Heart left ventricle (tissue), 16 donors: Measurements from ENCODE around the gene GSPT1. TPM values are rescaled to one million over a fixed set of nuclear protein-coding genes. Genes with fewer than 3 reads are reported as not detected.

Source experiments
- ATAC-seq, 4 donors: fragments of 200-7000 bp; cut with Tn5 transposase; one replicate each; pipeline ENCODE4 v1.9.1; 2020 to 2022; ENCODE audit warnings: moderate library complexity in 4 of 4, mild to moderate bottlenecking in 3 of 4, moderate number of reproducible peaks in 1 of 4
- DNase-seq, 5 donors: peaks; one replicate each; pipeline ENCODE4 v3.0.0-alpha.2; 2020
- H3K27ac ChIP-seq, 12 donors: fragments of 200-600 bp; sonication (generic) in 4 of 12; one replicate each; pipeline versions ENCODE4 v1.5.0 to v1.8.0; 2016 to 2022; ENCODE audit warnings: mild to moderate bottlenecking in 2 of 12
- H3K27me3 ChIP-seq, 9 donors: fragments of 200-600 bp; sonication (generic) in 2 of 9; one replicate each; pipeline versions ENCODE4 v1.5.1 to v1.8.0; 2016 to 2022; ENCODE audit warnings: mild to moderate bottlenecking in 3 of 9
- H3K36me3 ChIP-seq, 9 donors: fragments of 200-600 bp; sonication (generic) in 2 of 9; one replicate each; pipeline versions ENCODE4 v1.5.0 to v1.8.0; 2018 to 2022; ENCODE audit warnings: mild to moderate bottlenecking in 2 of 9
- H3K4me1 ChIP-seq, 12 donors: fragments of 200-600 bp; sonication (generic) in 4 of 12; one replicate each; pipeline versions ENCODE4 v1.5.0 to v1.8.0; 2016 to 2022; ENCODE audit warnings: mild to moderate bottlenecking in 3 of 12
- H3K4me3 ChIP-seq, 12 donors: fragments of 200-600 bp; sonication (generic) in 4 of 12; one replicate each; pipeline versions ENCODE4 v1.5.0 to v1.8.0; 2017 to 2022; ENCODE audit warnings: mild to moderate bottlenecking in 9 of 12, moderate library complexity in 4 of 12
- H3K9me3 ChIP-seq, 12 donors: fragments of 200-600 bp; sonication (generic) in 4 of 12; one replicate each; pipeline versions ENCODE4 v1.5.0 to v1.8.0; 2016 to 2022; ENCODE audit warnings: mild to moderate bottlenecking in 1 of 12
- CTCF ChIP-seq, 12 donors: fragments of 200-600 bp; sonication (generic) in 4 of 12; IDR thresholded peaks; one replicate each; pipeline versions ENCODE4 v1.5.0 to v1.8.0; 2018 to 2022; ENCODE audit warnings: antibody characterized with exemption in 12 of 12, mild to moderate bottlenecking in 5 of 12
- POLR2A ChIP-seq, 2 donors: fragments of 450-650 bp; IDR thresholded peaks; one replicate each; pipeline ENCODE4 v1.6.1; 2017; ENCODE audit warnings: antibody characterized with exemption in 2 of 2, mild to moderate bottlenecking in 2 of 2, moderate library complexity in 2 of 2
- WGBS, 4 donors: extraction: QIAGEN DNeasy Blood & Tissue Kit in 2 of 4; methylation state at CpG; one replicate each; pipeline versions ENCODE4 v1.1.5 to v1.1.7; 2013 to 2018; 5-methylcytosine and 5-hydroxymethylcytosine counted together
- intact Hi-C, 10 donors: fragments of 100-400 bp; cut with DNase I; formaldehyde crosslinking; loops; one replicate each; pipeline versions ENCODE4 v1.11.1 to v1.14.2; 2022
- polyA plus RNA-seq, 2 donors: library from polyadenylated mRNA; stranded (reverse); fragments of 200-250 nt; gene quantifications; one replicate each; pipeline ENCODE4 v1.2.3, GENCODE V29; 2013
- total RNA-seq, 9 donors: library from RNA; depleted of rRNA in 2 of 9; stranded (reverse); fragments of >200 nt in 2 of 9; fragmentation: NEBNext Ultra II Directional in 3 of 9; extraction: Animal tissue kit (Norgen Biotek cat#: 25700) in 3 of 9; gene quantifications; one replicate each; pipeline versions ENCODE4 v1.1.0 to v1.2.4, GENCODE V29; 2016 to 2023
- donor health status: ischemic (EF 13 %, LVEDD 7.1; RV severe dilation, severe dysfunction).
- donor health status: healthy with polysubstance abuse.
- donor health status: DM: no; HTN: yes; CAD: no.
- donor health status: DM: no; HTN: no; CAD: no.
- donor health status: ischemic (EF 25% LVEDD 6.9; RV normal size, moderate dysfunction).
- donor health status: ischemic (EF 25% LVEDD 5.7; RV mildly dilated, moderate dysfunction).
- donor health status: healthy.
- donor health status: DM: yes; HTN: yes; CAD: no.
- donor health status: ischemic (EF 35%, LVEDD 5.7; RV mildly dilated, moderate dysfunction).
- donor health status: nonischemic (EF 11% LVEDD 7.7; RV severe dilation, severe dysfunction).
- donor health status: DM: yes; HTN: yes; CAD: no.
- donor health status: PGD.
- donor health status: ischemic (EF 29% LVEDD 5.4; RV normal size, mild dysfunction).
- donor health status: nonischemic (EF 23%, LVEDD 6.1; RV moderate dilation, normal function).

Gene GSPT1
- total and polyA plus RNA-seq, 11 donors: 16.3 to 131 (median 91.1) TPM

GRCh38 chr16:11862489-11862888, 53.3 kb downstream of the GSPT1 start:
- no peaks in the 10 kb centered on the region for H3K9me3 ChIP-seq

GRCh38 chr16:11857161-11857560, 58.6 kb downstream of the GSPT1 start:
- H3K4me3 ChIP-seq: no peak overlapping the region
- WGBS, 4 donors: 69 to 96% (median 95%) methylated on average over 4 of the region's 4 CpGs
- no peaks in the 10 kb centered on the region for H3K27me3 ChIP-seq
- no peak for DNase-seq
- peaks cover 2 to 26% (median 14%) of the 10 kb centered on the region in 12 donors for H3K4me1 ChIP-seq
- TF ChIP-seq CTCF (IDR thresholded peaks at IDR 0.05): no peak
- TF ChIP-seq POLR2A (IDR thresholded peaks at IDR 0.05): no peak
- H3K36me3 ChIP-seq: peaks cover 0 to 9% (median 0%) of the 10 kb centered on the region in 9 donors
- intact Hi-C loops: loop anchor here in 3 of 10 donors (10.0 kb wide), 3 partner anchors 58 to 208 kb away; partner anchors contain the start of genes GSPT1 (in 1 of the 3) and TXNDC11 (in 1 of the 3)
- no peaks in the 10 kb centered on the region for H3K9me3 ChIP-seq
- ATAC-seq: no peak
- no peak overlapping the region for H3K27ac ChIP-seq

More at GRCh38 chr16:11862489-11862888, 53.3 kb downstream of the GSPT1 start:
- Histone ChIP-seq H3K27me3 (no peaks in the 10 kb centered on the region), H3K27ac (no peak overlapping the region), H3K4me3 (no peak overlapping the region), H3K4me1 (peaks cover 0 to 23% (median 5%) of the 10 kb centered on the region in 12 donors), H3K36me3 (peaks cover 0 to 9% (median 0%) of the 10 kb centered on the region in 9 donors)
- WGBS, 4 donors: 88 to 95% (median 90%) methylated on average over 2 of the region's 2 CpGs
- intact Hi-C loops: loop anchor here in 1 of 10 donors (10.0 kb wide), 1 partner anchor 202 kb away; no protein-coding TSS in a partner anchor
- TF ChIP-seq CTCF (IDR thresholded peaks at IDR 0.05): no peak
- TF ChIP-seq POLR2A (IDR thresholded peaks at IDR 0.05): no peak
- no peak for DNase-seq
- no peak for ATAC-seq

GRCh38 chr16:11852092-11852809, 63.5 kb downstream of the GSPT1 start:
- peaks cover 0 to 35% (median 23%) of the 10 kb centered on the region in 9 donors for H3K36me3 ChIP-seq
- TF ChIP-seq CTCF (IDR thresholded peaks at IDR 0.05) (no peak), POLR2A (IDR thresholded peaks at IDR 0.05) (no peak)
- peak overlapping the region; percentile 59 to 98 (median 77) for H3K4me3 ChIP-seq
- H3K4me1 ChIP-seq: peaks cover 2 to 50% (median 33%) of the 10 kb centered on the region in 12 donors
- WGBS, 4 donors: 48 to 65% (median 58%) methylated on average over 25 to 33 of the region's 33 CpGs
- no peaks in the 10 kb centered on the region for H3K9me3 ChIP-seq
- H3K27ac ChIP-seq: peak overlapping the region; percentile 49 to 89 (median 86)
- DNase-seq (peak in 1 of 5 donors; percentile 20), ATAC-seq (no peak)
- no peaks in the 10 kb centered on the region for H3K27me3 ChIP-seq
- intact Hi-C loops: loop anchor here in 4 of 10 donors (5.0 to 10.0 kb wide), 6 partner anchors 55 to 213 kb away; partner anchors contain the start of genes GSPT1 (in 2 of the 4), TXNDC11 (in 1 of the 4) and ZC3H7A (in 1 of the 4)
